OCI-LY1 (cell line): ENCODE measurements around the gene AGMO.

Source experiments
- H2AFZ ChIP-seq: fragments of 200-600 bp; sonication (generic), shearing (Covaris generic); 2 replicates; pipeline ENCODE4 v1.6.0; 2014; ENCODE audit warnings: antibody characterized with exemption, mild to moderate bottlenecking, low read length
- H3F3A ChIP-seq: fragments of 200-600 bp; sonication (generic), shearing (Covaris generic); 2 replicates; pipeline ENCODE4 v1.6.0; 2014; ENCODE audit warnings: mild to moderate bottlenecking, antibody characterized with exemption, low read length, moderate library complexity; ENCODE audit not compliant: insufficient read depth
- H3K27ac ChIP-seq: fragments of 200-600 bp; sonication (generic); 2 replicates; pipeline ENCODE4 v1.5.1; 2014; ENCODE audit warnings: low read length, mixed run types, mild to moderate bottlenecking, low read depth; ENCODE audit not compliant: poor library complexity, severe bottlenecking
- H3K27me3 ChIP-seq: fragments of 200-600 bp; sonication (generic); 2 replicates; pipeline ENCODE4 v1.6.0; 2014; ENCODE audit warnings: antibody characterized with exemption, mild to moderate bottlenecking, low read length, moderate library complexity; ENCODE audit not compliant: insufficient read depth
- H3K36me3 ChIP-seq: fragments of 200-600 bp; sonication (generic); 2 replicates; pipeline ENCODE4 v1.6.1; 2014; ENCODE audit warnings: mild to moderate bottlenecking, antibody characterized with exemption, low read length, moderate library complexity, mixed read lengths; ENCODE audit not compliant: insufficient read depth
- H3K4me1 ChIP-seq: fragments of 200-600 bp; sonication (generic); 2 replicates; pipeline ENCODE4 v1.5.1; 2014; ENCODE audit warnings: mild to moderate bottlenecking, low read length, moderate library complexity; ENCODE audit not compliant: insufficient read depth, severe bottlenecking
- H3K4me2 ChIP-seq: fragments of 200-600 bp; sonication (generic), shearing (Covaris generic); 2 replicates; pipeline ENCODE4 v1.6.1; 2014; ENCODE audit warnings: low read length
- H3K4me3 ChIP-seq: fragments of 200-600 bp; sonication (generic); 2 replicates; pipeline ENCODE4 v1.5.1; 2014; ENCODE audit warnings: low read length, low read depth, mild to moderate bottlenecking, mixed read lengths; ENCODE audit not compliant: poor library complexity, severe bottlenecking
- H3K79me2 ChIP-seq: fragments of 200-600 bp; shearing (Covaris generic); 2 replicates; pipeline ENCODE4 v1.6.1; 2016; ENCODE audit warnings: mixed run types, low read length, mixed read lengths; ENCODE audit not compliant: insufficient read depth
- H3K9ac ChIP-seq: fragments of 200-600 bp; sonication (generic), shearing (Covaris generic); 2 replicates; pipeline ENCODE4 v1.6.1; 2014; ENCODE audit warnings: mild to moderate bottlenecking, low read length, mixed read lengths
- H3K9me2 ChIP-seq: fragments of 200-600 bp; sonication (generic), shearing (Covaris generic); 2 replicates; pipeline ENCODE4 v1.6.1; 2014; ENCODE audit warnings: low read depth, mild to moderate bottlenecking, low read length, mixed read lengths
- H3K9me3 ChIP-seq: fragments of 200-600 bp; shearing (Covaris generic); 2 replicates; pipeline ENCODE4 v1.6.1; 2014; ENCODE audit warnings: low read length, mixed read lengths
- H4K20me1 ChIP-seq: fragments of 200-600 bp; sonication (generic), shearing (Covaris generic); 2 replicates; pipeline ENCODE4 v1.6.0; 2016; ENCODE audit warnings: mild to moderate bottlenecking, low read length; ENCODE audit not compliant: insufficient read depth
- EZH2 ChIP-seq: fragments of 200-600 bp; sonication (generic), shearing (Covaris generic); IDR thresholded peaks from 2 replicates; pipeline ENCODE4 v1.8.0; 2017; ENCODE audit warnings: borderline replicate concordance, mixed run types, mild to moderate bottlenecking, antibody characterized with exemption, low read length, moderate library complexity, mixed read lengths
- TF ChIP-seq, protein P1 (sequence below): fragments of 200-600 bp; sonication (generic), shearing (Covaris generic); IDR thresholded peaks from 2 replicates; pipeline ENCODE4 v1.5.1; 2017; ENCODE audit warnings: mild to moderate bottlenecking, antibody characterized with exemption, low read length, moderate library complexity, mixed read lengths

AGMO gene

DNA sequence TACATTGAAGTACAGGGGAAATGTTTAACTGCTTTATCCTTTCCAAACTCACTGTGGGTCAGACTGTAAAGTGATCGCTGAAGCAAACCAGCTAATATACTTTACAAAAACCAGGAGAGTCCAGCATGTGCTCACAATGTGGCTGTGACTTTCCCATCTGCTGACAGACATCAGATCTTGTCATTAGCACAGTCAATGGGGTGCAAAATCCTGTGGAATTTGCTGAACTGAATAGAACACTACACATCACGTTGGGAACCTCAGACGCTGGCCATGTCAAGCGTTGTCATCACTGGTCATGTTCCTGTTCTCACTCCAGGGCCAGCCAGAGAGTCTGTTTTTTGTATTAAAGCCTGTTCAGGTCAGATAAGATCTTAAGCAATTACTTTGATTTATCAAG, 83.4 kb downstream of the AGMO start:
- Histone ChIP-seq H3K79me2 (no peaks in the 10 kb centered on the region), H3K9me3 (no peaks in the 10 kb centered on the region), H3K27ac (no peak overlapping the region), H3K4me2 (no peak overlapping the region), H3K9ac (no peak overlapping the region), H3K9me2 (no peaks in the 10 kb centered on the region), H4K20me1 (no peaks in the 10 kb centered on the region), H3F3A (no peaks in the 10 kb centered on the region), H3K4me1 (no peaks in the 10 kb centered on the region), H3K36me3 (no peaks in the 10 kb centered on the region), H3K4me3 (no peak overlapping the region), H2AFZ (no peak overlapping the region), H3K27me3 (no peaks in the 10 kb centered on the region)
- TF ChIP-seq, protein P1, sequence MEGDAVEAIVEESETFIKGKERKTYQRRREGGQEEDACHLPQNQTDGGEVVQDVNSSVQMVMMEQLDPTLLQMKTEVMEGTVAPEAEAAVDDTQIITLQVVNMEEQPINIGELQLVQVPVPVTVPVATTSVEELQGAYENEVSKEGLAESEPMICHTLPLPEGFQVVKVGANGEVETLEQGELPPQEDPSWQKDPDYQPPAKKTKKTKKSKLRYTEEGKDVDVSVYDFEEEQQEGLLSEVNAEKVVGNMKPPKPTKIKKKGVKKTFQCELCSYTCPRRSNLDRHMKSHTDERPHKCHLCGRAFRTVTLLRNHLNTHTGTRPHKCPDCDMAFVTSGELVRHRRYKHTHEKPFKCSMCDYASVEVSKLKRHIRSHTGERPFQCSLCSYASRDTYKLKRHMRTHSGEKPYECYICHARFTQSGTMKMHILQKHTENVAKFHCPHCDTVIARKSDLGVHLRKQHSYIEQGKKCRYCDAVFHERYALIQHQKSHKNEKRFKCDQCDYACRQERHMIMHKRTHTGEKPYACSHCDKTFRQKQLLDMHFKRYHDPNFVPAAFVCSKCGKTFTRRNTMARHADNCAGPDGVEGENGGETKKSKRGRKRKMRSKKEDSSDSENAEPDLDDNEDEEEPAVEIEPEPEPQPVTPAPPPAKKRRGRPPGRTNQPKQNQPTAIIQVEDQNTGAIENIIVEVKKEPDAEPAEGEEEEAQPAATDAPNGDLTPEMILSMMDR = no peak
- no peak for TF ChIP-seq EZH2

DNA sequence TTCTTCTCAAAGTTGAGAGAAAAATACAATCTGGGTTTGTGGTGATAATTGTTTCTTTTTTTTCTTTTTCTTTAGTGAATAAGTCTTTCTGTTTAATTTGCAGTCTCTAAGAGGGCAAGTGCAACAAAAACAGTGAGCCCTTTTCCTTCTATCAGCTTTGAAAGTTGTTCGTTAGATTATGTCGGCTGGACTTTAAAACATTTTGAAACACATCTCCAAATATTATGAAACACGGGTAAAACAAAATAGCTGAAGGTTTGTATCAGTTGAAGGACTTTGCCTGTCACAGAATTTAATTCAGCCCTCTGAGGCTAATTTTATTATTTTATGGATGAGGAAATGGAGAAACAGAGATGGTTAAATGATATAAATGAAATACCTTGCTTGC, 85.3 kb downstream of the AGMO start:
- Histone ChIP-seq H3K4me3 (no peak overlapping the region), H3K4me1 (no peaks in the 10 kb centered on the region), H2AFZ (no peak overlapping the region), H3K4me2 (no peak overlapping the region), H3K27ac (no peak overlapping the region), H3K36me3 (no peaks in the 10 kb centered on the region), H3F3A (no peaks in the 10 kb centered on the region), H4K20me1 (no peaks in the 10 kb centered on the region), H3K9me3 (no peaks in the 10 kb centered on the region), H3K27me3 (no peaks in the 10 kb centered on the region), H3K79me2 (no peaks in the 10 kb centered on the region), H3K9ac (no peak overlapping the region), H3K9me2 (no peaks in the 10 kb centered on the region)
- TF ChIP-seq EZH2 = no peak
- TF ChIP-seq, protein P1 = no peak

DNA sequence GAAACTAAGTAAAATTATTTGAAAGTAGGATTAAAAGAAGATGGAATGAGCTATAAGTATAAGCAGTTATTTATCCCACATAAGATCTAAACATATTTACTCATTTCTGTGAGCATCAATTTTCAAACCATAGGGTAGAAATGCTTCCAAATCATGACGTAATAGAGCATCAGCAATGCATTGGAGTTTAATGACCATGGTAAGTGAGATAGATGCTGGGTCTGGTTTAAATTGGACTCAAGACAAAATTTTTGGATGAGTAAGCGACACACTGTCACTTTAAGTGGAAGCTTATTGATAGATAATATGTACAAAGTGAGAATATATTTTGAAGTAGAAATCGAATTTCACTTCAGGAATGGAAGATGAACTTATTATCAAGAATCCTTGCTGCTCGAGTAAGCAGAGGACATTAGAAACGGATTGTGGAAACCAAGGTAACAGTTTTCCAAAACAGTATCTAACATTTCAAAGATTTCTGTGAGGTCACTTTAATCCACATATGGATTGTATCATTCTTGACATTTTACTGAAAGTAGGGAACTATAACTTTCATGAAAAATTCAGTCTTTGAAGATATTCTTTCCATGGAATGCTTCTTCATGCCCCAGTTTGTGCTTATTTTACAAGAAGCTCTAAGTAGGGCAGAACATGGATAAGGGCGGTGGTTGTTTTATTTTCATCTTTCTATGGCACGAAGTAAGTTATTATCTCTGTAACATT, 85.8 kb downstream of the AGMO start:
- Histone ChIP-seq H3K4me2 (no peak overlapping the region), H3K27ac (no peak overlapping the region), H3K9me3 (no peaks in the 10 kb centered on the region), H4K20me1 (no peaks in the 10 kb centered on the region), H3K79me2 (no peaks in the 10 kb centered on the region), H3K36me3 (no peaks in the 10 kb centered on the region), H3K9ac (no peak overlapping the region), H3F3A (no peaks in the 10 kb centered on the region), H3K4me1 (no peaks in the 10 kb centered on the region), H3K9me2 (no peaks in the 10 kb centered on the region), H3K4me3 (no peak overlapping the region), H2AFZ (no peak overlapping the region), H3K27me3 (no peaks in the 10 kb centered on the region)
- TF ChIP-seq, protein P1 = no peak
- no peak for TF ChIP-seq EZH2
